Measurements from ENCODE around the gene TUBGCP6. TPM values are rescaled to one million over a fixed set of nuclear protein-coding genes. Genes with fewer than 3 reads are reported as not detected.

The TUBGCP6 gene
- total and polyA plus RNA-seq, 2 donors (not counting 1 experiment from before 2014, with no cell fraction given) = 137 to 178 TPM

GRCh38 chr22:50251477-50252081 is 6.8 kb upstream of the TUBGCP6 start:
- intact Hi-C loops (cut with micrococcal nuclease) = loop anchor here (1.0 to 5.0 kb wide), 6 partner anchors 7 to 331 kb away; partner anchors contain the start of genes CHKB, DENND6B and MAPK11
- peaks cover 20% of the 10 kb centered on the region for H3K79me2 ChIP-seq (ENCODE audit: control insufficient read depth, insufficient read depth, low read length)
- Mint-ChIP-seq H3K27me3 (no peaks in the 10 kb centered on the region), H3K9me3 (ENCODE audit: insufficient read depth) (no peaks in the 10 kb centered on the region), H3K27ac (peak overlapping the region; percentile 67), H3K4me3 (peak overlapping the region; percentile 86), H3K4me1 (peaks cover 24% of the 10 kb centered on the region)
- H3K4me2 ChIP-seq (replicated peaks; ENCODE audit: low read depth, low read length, poor library complexity, severe bottlenecking) = peak overlapping the region; percentile 95
- H3K27ac ChIP-seq (ENCODE audit: low read length in 2 of 2) = peak overlapping the region; percentile 29 to 49
- peak; percentile 68 for DNase-seq
- peak overlapping the region; percentile 79 for H3K9ac ChIP-seq (ENCODE audit: low read length)
- peaks cover 34% of the 10 kb centered on the region for H4K20me1 ChIP-seq (ENCODE audit: control insufficient read depth, insufficient read depth, low read length, poor library complexity, severe bottlenecking)
- peak overlapping the region in 4 of 5 experiments; percentile 69 to 81 (median 80) for H3K4me3 ChIP-seq (ENCODE audit: control extremely low read depth in 1 of 5, extremely low read depth in 1 of 5, insufficient read depth in 1 of 5, low read depth in 2 of 5, low read length in 4 of 5)
- ChIA-PET POLR2A (interaction anchor here (0.5 to 3.1 kb wide), 8 partner anchors 18 to 369 kb away, joined by 3 to 12 read pairs (median 4); partner anchors contain the start of gene SCO2), CTCF (interaction anchor here (0.7 to 3.8 kb wide), 24 partner anchors 9 to 370 kb away, joined by 3 to 52 read pairs (median 5); partner anchors contain the start of genes DENND6B, MAPK12, SCO2 and SYCE3)
- peaks cover 0 to 21% of the 10 kb centered on the region in 2 experiments for H3K36me3 ChIP-seq (replicated peaks in 1 of 2; ENCODE audit: control extremely low read depth in 1 of 2, control insufficient read depth in 1 of 2, extremely low read depth in 1 of 2, insufficient read depth in 2 of 2, low read length in 1 of 2)
- WGBS (ENCODE audit: insufficient coverage) = 4% methylated on average over 36 of the region's 36 CpGs
- no peaks in the 10 kb centered on the region for H3K27me3 ChIP-seq (replicated peaks in 1 of 4; ENCODE audit: control extremely low read depth in 1 of 4, control insufficient read depth in 3 of 4, insufficient read depth in 4 of 4, low read length in 3 of 4)
- ATAC-seq (ENCODE audit: low read depth) = no peak
- no peaks in the 10 kb centered on the region for H3K9me3 ChIP-seq (ENCODE audit: control extremely low read depth in 1 of 3, control insufficient read depth in 2 of 3, insufficient read depth in 1 of 3, low read length in 2 of 3)
- TF ChIP-seq EZH2 (IDR thresholded peaks at IDR 0.05; ENCODE audit: borderline replicate concordance, insufficient read depth, low read depth, low read length, poor library complexity, severe bottlenecking) (no peak), CTCF (IDR thresholded peaks at IDR 0.05) (no peak)
- H2AFZ ChIP-seq (ENCODE audit: insufficient read depth, low read depth, low read length, poor library complexity, severe bottlenecking) = peak overlapping the region; percentile 83
- peaks cover 14 to 40% of the 10 kb centered on the region in 2 donors for H3K4me1 ChIP-seq (ENCODE audit: control insufficient read depth in 2 of 2, insufficient read depth in 2 of 2, low read length in 2 of 2)

All from B cell (primary cell).